Retinal pigment epithelial cell (primary cell): Measurements from ENCODE around the gene APOBEC3G.

Source experiments
- DNase-seq: peaks from one replicate; pipeline ENCODE4 v3.0.0-alpha.2; 2010; ENCODE audit warnings: low read depth
- H3K4me3 ChIP-seq: 2 replicates; pipeline ENCODE4 v1.5.1; 2011; ENCODE audit warnings: mild to moderate bottlenecking, low read length, control low read depth, moderate library complexity
- TF ChIP-seq, protein P1 (sequence below): conservative IDR thresholded peaks from 2 replicates; pipeline ENCODE4 v1.5.1; 2011; ENCODE audit warnings: low read depth, low read length, control low read depth, inconsistent platforms

Gene APOBEC3G

DNA sequence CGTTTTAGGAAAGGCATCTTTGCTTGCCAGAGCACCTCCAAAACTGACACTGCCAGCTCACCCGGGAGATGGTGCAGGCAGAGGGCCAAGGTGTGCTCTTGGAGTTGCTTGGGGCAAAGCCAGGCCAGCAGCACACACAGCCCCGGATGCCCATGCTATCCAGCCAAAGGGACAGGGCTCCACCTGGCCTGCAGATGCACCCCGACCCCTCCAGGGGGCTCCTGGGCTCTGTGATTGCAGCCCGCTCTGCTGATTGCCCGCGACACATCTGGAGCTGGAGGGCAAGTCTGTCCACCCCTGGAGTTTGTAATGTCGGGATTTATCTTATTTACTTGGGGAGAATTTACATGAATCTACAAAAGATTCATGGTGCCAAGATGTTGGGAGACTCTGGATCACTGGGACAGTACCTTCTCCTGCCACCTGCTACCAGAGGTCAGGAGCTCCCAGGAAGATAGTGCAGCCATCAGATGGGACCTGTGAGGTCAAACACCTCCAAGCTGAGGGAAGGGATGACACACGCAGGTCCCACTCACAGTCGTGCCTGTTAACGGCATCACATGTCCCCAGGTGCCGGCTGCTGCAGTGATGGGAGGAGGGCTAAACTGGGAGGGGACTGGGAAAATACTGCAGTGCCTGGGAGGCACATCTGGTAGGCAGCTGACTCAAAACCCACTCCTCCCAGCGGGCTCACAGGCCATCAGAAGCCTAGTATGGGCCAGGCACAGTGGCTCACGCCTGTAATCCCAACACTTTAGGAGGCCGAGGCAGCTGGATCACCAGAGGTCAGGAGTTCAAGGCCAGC is 58.2 kb downstream of the APOBEC3G start:
- no peak for DNase-seq
- TF ChIP-seq, protein P1, sequence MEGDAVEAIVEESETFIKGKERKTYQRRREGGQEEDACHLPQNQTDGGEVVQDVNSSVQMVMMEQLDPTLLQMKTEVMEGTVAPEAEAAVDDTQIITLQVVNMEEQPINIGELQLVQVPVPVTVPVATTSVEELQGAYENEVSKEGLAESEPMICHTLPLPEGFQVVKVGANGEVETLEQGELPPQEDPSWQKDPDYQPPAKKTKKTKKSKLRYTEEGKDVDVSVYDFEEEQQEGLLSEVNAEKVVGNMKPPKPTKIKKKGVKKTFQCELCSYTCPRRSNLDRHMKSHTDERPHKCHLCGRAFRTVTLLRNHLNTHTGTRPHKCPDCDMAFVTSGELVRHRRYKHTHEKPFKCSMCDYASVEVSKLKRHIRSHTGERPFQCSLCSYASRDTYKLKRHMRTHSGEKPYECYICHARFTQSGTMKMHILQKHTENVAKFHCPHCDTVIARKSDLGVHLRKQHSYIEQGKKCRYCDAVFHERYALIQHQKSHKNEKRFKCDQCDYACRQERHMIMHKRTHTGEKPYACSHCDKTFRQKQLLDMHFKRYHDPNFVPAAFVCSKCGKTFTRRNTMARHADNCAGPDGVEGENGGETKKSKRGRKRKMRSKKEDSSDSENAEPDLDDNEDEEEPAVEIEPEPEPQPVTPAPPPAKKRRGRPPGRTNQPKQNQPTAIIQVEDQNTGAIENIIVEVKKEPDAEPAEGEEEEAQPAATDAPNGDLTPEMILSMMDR = peak; percentile 74
- H3K4me3 ChIP-seq = no peak overlapping the region

DNA sequence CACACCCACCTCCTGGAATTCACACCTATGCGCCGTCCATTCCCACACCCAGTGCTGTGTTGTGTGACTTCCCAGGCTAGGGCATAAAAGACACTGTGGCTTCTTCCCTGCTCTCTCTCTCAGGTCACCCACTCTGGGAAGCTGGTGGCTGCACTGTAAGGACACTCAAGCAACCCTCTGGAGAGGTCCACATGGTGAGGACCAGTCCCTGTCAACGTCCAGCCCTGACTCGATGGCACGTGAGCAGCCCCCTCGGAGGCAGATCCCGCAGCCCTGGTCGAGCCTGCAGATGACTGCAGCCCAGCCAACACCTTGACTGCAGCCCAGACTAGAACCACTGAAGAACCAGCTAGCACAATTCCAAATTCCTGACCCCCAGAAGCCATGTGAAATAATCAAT is 59.2 kb downstream of the APOBEC3G start:
- no peak for DNase-seq
- TF ChIP-seq, protein P1 = no peak
- no peak overlapping the region for H3K4me3 ChIP-seq
